SU-DHL-6 (cell line): ENCODE measurements around the gene CCDC106.

Experiments used
- EZH2phosphoT487 ChIP-seq: fragments of 200-600 bp; sonication (generic), shearing (Covaris generic); conservative IDR thresholded peaks from 2 replicates; pipeline ENCODE4 v1.6.1; 2018; ENCODE audit warnings: mild to moderate bottlenecking, antibody characterized with exemption, low read length, moderate library complexity, mixed read lengths
- TF ChIP-seq, protein P1 (sequence below): fragments of 200-600 bp; sonication (generic); IDR thresholded peaks from one replicate; pipeline ENCODE4 v1.5.1; 2017; ENCODE audit warnings: antibody characterized with exemption, mild to moderate bottlenecking, low read length, moderate library complexity; ENCODE audit not compliant: insufficient read depth, poor library complexity, severe bottlenecking

- TF ChIP-seq, protein P1, sequence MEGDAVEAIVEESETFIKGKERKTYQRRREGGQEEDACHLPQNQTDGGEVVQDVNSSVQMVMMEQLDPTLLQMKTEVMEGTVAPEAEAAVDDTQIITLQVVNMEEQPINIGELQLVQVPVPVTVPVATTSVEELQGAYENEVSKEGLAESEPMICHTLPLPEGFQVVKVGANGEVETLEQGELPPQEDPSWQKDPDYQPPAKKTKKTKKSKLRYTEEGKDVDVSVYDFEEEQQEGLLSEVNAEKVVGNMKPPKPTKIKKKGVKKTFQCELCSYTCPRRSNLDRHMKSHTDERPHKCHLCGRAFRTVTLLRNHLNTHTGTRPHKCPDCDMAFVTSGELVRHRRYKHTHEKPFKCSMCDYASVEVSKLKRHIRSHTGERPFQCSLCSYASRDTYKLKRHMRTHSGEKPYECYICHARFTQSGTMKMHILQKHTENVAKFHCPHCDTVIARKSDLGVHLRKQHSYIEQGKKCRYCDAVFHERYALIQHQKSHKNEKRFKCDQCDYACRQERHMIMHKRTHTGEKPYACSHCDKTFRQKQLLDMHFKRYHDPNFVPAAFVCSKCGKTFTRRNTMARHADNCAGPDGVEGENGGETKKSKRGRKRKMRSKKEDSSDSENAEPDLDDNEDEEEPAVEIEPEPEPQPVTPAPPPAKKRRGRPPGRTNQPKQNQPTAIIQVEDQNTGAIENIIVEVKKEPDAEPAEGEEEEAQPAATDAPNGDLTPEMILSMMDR: no peak
- no peak for TF ChIP-seq EZH2phosphoT487
Measured at GRCh38 chr19:55698256-55698655, 50.2 kb downstream of the CCDC106 start.
